HPDE6-E6E7 (cell line): Measurements from ENCODE around the gene ZNF441.
"Not testable (repeated sequence)": the region's sequence is repeated elsewhere in the genome, so short reads cannot be mapped to it uniquely, and the experiment has no call there.

ENCODE experiments used
- DNase-seq: peaks from one replicate; pipeline ENCODE4 v3.0.0; 2011; ENCODE audit warnings: missing footprints; ENCODE audit errors: extremely low spot score

Gene ZNF441

DNA sequence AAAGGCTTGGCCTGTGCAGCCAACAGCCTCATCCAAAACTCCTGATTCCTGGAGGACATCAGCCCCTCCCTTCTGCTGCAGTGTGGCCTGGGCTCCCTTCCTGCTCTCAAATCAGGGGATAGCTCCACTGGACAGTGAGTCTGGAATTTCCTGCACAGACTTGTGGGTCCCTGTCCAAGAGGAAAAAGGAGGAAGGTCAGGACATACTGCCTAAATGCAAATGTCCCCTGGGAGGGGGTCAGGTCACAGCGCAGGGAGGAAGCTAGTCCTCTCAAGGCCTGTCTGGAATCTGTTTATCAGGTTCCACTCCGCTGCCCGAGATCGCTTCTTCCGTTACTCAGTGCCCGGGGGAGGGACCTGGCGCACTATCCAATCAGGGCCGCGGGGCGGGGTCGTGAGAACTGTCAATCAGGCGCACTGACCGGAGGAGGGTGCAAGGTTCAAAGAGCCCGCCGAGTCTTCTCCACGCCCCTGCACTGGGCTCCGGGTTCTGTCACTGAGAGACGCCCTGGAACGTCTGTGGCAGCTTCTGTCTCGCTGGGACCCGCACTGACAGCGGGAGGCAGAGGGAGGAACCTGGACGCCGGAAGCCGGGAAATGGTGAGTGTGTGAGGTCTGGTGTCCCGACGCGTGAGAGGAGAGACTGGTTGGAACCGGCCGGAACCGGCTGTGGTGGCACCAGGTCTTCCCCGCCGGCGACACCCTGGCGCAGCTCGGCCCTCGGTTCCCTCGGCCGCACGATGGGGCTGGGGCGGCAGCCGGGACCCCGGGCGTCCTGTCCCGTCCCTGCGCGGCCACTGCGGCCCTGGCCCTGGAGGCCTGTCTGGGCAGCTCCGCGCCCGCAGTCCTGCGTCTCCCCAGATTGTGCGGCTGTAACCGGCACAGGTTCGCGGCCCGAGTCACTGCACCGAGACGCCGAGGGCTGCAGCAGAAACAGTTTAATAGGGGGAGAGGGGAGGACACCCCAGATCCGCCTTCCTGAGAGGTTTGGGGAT, at the start of gene ZNF441:
Gene ZNF441, plus strand, starts transcription at position 404 of the 995 bp plus-strand sequence. Its CDS starts 194 bp downstream, at position 598.
- DNase-seq: peak; percentile 85

DNA sequence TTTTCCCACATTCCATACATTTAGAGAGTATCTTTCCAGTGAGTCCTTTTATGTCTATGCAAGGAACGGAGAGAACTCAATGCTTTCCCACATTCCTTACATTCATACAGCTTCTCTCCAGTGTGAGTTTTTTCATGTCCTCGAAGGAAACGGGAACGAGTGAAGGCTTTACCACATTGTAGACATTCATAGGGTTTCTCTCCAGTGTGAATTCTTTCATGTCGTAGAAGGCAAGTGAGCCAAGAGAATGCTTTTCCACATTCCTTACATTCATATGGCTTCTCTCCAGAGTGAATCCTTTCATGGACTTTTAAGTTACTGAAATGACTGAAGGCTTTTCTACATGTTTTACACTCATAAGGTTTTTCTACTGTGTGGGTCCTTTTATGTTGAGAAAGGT, 45.1 kb upstream of the ZNF441 start:
- DNase-seq: no peak

- no peak for DNase-seq
These were observed 44.4 kb upstream of the ZNF441 start for GRCh38 chr19:11722414-11722813.

GRCh38 chr19:11729586-11729985, 37.2 kb upstream of the ZNF441 start:
- DNase-seq: no peak

GRCh38 chr19:11735375-11735774, 31.4 kb upstream of the ZNF441 start:
- DNase-seq: peak; percentile 34

- peak; percentile 34 for DNase-seq
These were observed 30.1 kb upstream of the ZNF441 start for GRCh38 chr19:11736696-11737095.

GRCh38 chr19:11737964-11738745, 28.6 kb upstream of the ZNF441 start:
- DNase-seq: no peak

DNA sequence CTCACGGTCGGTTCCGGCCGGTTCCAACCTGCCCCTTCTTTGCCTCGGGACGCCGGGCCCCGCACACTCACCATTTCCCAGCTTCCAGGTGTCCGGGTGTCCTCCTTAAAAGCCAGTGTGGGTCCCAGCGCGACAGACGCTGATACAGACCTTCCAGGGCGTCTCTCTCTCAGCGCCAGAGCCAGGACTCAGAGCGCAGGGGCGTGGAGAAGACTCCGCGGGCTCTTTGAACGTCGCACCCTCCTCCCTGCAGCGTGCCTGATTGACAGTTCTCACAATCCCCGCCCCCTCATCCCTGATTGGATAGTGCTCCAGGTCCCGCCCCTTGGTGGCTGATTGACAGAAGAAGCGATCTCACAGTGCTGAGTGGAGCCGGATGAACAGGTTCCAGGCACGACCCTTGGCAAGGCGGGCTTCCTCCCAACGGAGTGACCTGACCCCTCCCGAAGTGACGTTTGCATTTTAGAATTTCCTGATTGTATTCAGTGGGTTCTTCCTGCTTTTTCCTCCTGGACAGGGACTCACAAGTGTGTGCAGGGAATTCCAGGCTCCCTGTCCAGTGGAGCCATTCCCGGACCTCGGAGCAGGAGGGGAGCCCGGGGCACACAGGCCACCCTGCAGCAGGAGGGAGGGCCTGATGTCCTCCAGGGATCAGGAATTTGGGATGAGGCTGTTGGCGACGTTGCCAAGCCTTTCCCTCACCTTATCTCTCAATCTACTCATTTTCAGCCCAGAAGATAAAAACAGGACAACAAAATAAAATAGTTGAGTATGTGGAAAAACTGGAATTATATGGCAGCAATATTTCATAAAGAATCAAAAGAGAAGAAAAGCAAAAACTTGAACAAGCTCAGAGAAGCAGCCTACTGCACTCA, 27.8 kb upstream of the ZNF441 start, which contains the start of gene ZNF823:
Gene ZNF823, minus strand, starts transcription at position 201 of the 875 bp plus-strand sequence. Its CDS starts 127 bp downstream, at position 74.
- peak; percentile 82 for DNase-seq

DNA sequence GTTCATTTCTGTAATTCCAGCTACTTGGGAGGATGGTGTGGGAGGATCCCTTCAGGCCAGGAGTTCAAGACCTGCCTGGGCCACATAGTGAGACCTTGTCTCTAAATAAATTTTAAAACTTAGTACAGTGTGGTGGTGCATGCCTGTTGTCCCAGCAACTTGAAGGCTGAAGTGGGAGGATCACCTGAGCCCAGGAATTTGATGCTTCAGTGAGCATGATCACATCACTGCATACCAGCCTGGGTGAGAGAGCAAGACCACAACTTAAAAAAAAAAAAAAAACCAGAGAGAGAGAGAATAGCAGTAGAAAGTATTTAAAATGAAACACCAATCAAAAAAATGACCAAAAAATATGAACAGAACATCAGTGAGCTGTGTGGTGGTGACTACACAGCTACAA, 20.9 kb upstream of the ZNF441 start:
- DNase-seq: no peak

DNA sequence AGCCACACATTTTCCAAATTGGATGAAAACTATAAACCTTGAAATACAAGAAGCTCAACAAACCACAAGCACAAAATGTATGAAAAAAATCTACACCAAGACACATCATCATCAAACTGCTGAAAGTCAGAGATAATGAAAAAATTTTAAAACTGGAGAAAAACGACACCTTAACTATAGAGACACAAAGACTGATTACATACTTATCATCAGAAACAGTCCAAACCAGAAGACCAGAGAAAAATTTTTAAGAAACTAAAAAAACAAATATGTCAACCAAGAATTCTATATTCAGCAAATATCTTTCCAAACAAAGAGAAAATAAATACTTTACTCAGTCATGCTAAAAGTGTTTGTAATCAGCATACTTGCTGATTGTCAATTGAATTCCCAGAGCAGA, 19.5 kb upstream of the ZNF441 start:
- no peak for DNase-seq

GRCh38 chr19:11749751-11750150, 17.0 kb upstream of the ZNF441 start:
- DNase-seq: no peak

GRCh38 chr19:11752244-11752736, 14.5 kb upstream of the ZNF441 start:
- no peak for DNase-seq

DNA sequence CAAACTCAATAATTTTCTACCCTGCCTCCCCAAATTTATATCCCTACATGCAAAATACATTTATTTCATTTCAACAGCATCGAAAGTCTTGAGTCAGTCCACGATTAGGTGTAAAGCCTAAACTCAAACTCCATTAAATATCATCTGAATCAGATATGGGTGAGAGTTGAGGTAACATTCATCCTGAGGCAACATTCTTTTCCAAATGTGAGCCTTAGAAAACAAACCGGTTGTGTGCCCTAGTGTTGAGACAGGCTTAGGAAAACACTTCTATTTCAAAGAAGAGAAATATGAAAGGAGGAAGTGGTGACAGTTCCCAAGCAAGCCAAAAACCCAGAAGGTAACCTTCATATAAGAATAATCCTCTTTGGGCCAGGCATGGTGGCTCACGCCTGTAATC, 12.1 kb upstream of the ZNF441 start:
- DNase-seq: no peak

DNA sequence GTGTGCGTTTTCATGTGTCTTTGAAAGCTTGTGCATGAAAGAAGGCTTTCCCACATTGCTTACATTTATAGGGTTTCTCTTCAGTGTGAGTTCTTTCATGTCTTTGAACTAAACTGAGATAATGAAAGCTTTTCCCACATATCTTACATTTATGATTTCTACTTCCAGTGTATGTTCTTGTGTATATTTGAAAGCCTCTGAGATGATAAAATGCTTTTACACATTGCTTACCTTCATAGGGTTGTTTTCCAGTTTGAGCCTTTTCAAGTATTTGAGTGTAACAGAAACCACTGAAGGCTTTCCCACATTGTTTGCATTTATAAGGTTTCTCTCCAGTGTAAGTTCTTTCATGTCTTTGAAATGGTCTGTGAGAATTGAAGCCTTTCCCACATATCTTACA, 9.8 kb upstream of the ZNF441 start:
- DNase-seq: no peak

DNA sequence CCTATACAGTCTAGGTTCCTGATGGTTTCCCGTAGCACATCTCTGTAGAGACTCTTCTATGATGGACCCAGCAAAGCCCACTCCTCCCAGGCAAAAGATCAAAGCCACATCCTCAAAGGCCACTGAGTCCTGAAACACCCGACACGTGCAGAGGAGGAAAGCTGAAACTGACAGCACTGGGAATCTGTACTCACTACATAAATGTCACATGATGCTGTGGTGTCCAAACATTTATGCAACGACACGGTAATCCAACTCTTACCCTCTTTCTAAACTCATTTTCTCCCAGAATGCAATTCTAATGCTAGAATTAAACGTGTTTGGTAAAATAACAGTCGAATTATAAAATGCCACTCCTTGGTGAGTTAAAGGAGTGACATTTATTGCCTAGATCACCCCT, 7.0 kb upstream of the ZNF441 start:
- no peak for DNase-seq

GRCh38 chr19:11763117-11763516, 3.7 kb upstream of the ZNF441 start:
- DNase-seq: no peak

- no peak for DNase-seq
These were observed 3.2 kb upstream of the ZNF441 start for GRCh38 chr19:11763611-11764010.

DNA sequence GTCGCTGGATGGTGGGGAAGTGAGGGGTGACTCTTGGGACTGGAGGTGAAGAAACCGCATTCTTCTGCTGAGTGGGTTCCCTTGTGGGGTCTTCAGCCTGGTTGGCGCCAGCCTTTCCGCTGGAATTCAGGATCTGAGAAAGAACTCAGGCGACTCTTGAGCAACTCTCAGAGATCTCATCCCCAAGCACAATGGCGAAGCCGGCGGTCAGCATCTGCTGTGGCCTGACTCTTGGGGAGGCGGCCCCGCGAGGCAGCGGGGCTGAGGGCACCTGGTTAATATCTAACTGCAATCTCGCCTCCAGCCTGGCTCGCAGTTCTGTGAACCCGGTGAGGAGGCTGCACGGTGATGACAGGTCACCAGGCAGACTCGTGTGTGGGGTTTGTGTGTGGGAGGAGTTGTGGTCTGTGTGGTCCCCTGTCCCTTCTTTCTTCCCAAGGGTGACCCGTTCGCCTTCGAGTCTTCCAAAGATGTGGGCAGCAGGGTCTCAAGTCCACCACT, 883 bp downstream of the ZNF441 start:
- DNase-seq: peak; percentile 12

- no peak for DNase-seq
These were observed 3.2 kb downstream of the ZNF441 start for GRCh38 chr19:11769995-11770394.

- DNase-seq: not testable (repeated sequence)
These were observed 4.7 kb downstream of the ZNF441 start for GRCh38 chr19:11771520-11771919.

DNA sequence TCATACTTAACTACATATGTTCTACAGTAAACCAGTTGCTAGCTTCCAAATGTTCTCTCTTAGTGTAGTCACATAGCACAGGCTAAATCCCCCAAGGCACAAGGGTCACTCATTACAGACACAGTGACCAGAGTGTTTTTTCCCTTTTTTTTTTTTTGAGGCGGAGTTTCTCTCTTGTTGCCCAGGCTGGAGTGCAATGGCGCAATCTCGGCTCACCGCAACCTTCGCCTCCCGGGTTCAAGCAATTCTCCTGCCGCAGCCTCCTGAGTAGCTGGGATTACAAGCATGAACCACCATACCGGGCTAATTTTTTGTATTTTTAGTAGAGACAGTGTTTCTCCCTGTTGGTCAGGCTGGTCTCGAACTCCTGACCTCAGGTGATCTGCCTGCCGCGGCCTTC, 9.9 kb downstream of the ZNF441 start:
- DNase-seq: not testable (repeated sequence)
